GM23338 (cell line): ENCODE data around the gene UGT2A1. TPM values are rescaled to one million over a fixed set of nuclear protein-coding genes. Genes with fewer than 3 reads are reported as not detected.

Source experiments
- ATAC-seq: fragments of 200-7000 bp; cut with Tn5 transposase; 3 replicates; pipeline ENCODE4 v1.9.1; 2020
- DNase-seq: peaks from one replicate; pipeline ENCODE4 v3.0.0-alpha.2; 2015; ENCODE audit warnings: low spot score
- H2AFZ ChIP-seq: fragments of 200-600 bp; sonication (generic); 2 replicates; pipeline ENCODE4 v1.8.0; 2016; ENCODE audit warnings: antibody characterized with exemption, mild to moderate bottlenecking, moderate library complexity
- H3F3A ChIP-seq: fragments of 200-600 bp; sonication (generic); replicated peaks from 2 replicates; pipeline ENCODE4 v1.8.0; 2017; ENCODE audit warnings: antibody characterized with exemption, mixed run types, low read depth
- H3K27ac ChIP-seq: fragments of 200-600 bp; sonication (generic); 2 replicates; pipeline ENCODE4 v1.6.1; 2016; ENCODE audit warnings: low read depth
- H3K27me3 ChIP-seq: fragments of 200-600 bp; sonication (generic); 2 replicates; pipeline ENCODE4 v1.8.0; 2016; ENCODE audit warnings: mild to moderate bottlenecking, mixed run types, moderate library complexity; ENCODE audit not compliant: insufficient read depth
- H3K36me3 ChIP-seq: fragments of 200-600 bp; sonication (generic); 2 replicates; pipeline ENCODE4 v1.8.0; 2016; ENCODE audit warnings: mild to moderate bottlenecking; ENCODE audit not compliant: insufficient read depth
- H3K4me1 ChIP-seq: fragments of 200-600 bp; sonication (generic); 2 replicates; pipeline ENCODE4 v1.8.0; 2016; ENCODE audit warnings: mild to moderate bottlenecking, moderate library complexity; ENCODE audit not compliant: insufficient read depth
- H3K4me2 ChIP-seq: fragments of 200-600 bp; sonication (generic); 2 replicates; pipeline ENCODE4 v1.7.1; 2017; ENCODE audit warnings: mixed run types
- H3K4me3 ChIP-seq: fragments of 200-600 bp; sonication (generic); 2 replicates; pipeline ENCODE4 v1.6.1; 2016; ENCODE audit warnings: mixed run types
- H3K79me2 ChIP-seq: fragments of 200-600 bp; sonication (generic); replicated peaks from 2 replicates; pipeline ENCODE4 v1.8.0; 2017; ENCODE audit warnings: mild to moderate bottlenecking; ENCODE audit not compliant: insufficient read depth
- H3K9me2 ChIP-seq: fragments of 200-600 bp; sonication (generic); 2 replicates; pipeline ENCODE4 v1.8.0; 2017; ENCODE audit not compliant: insufficient read depth
- H4K20me1 ChIP-seq: fragments of 200-600 bp; sonication (generic); replicated peaks from 2 replicates; pipeline ENCODE4 v1.8.0; 2017; ENCODE audit warnings: mild to moderate bottlenecking; ENCODE audit not compliant: insufficient read depth
- H3K27ac Mint-ChIP-seq: 2 replicates; pipeline ENCODE4 v1.8.0; 2020; ENCODE audit warnings: inconsistent platforms, mild to moderate bottlenecking, moderate library complexity, mixed read lengths
- H3K27me3 Mint-ChIP-seq: 3 replicates; pipeline ENCODE4 v1.8.0; 2022; ENCODE audit warnings: low read depth, mild to moderate bottlenecking, moderate library complexity, mixed read lengths, inconsistent platforms; ENCODE audit not compliant: insufficient read depth, poor library complexity
- H3K36me3 Mint-ChIP-seq: 3 replicates; pipeline ENCODE4 v1.8.0; 2021; ENCODE audit warnings: low read depth, mild to moderate bottlenecking, inconsistent platforms, moderate library complexity, mixed read lengths
- H3K4me1 Mint-ChIP-seq: 3 replicates; pipeline ENCODE4 v1.8.0; 2020; ENCODE audit warnings: mild to moderate bottlenecking, inconsistent platforms, mixed read lengths
- H3K4me3 Mint-ChIP-seq: 3 replicates; pipeline ENCODE4 v1.8.0; 2021; ENCODE audit warnings: moderate library complexity, mild to moderate bottlenecking, inconsistent platforms, mixed read lengths
- H3K9me3 Mint-ChIP-seq: 3 replicates; pipeline ENCODE4 v1.8.0; 2020; ENCODE audit warnings: moderate library complexity, mild to moderate bottlenecking, inconsistent platforms, mixed read lengths
- CREB1 ChIP-seq: fragments of 250-450 bp; sonication (Bioruptor Pico); IDR thresholded peaks from 2 replicates; pipeline ENCODE4 v1.5.0; 2020; ENCODE audit warnings: low read depth, mild to moderate bottlenecking, moderate library complexity
- EZH2phosphoT487 ChIP-seq: fragments of 200-600 bp; sonication (generic); IDR thresholded peaks from one replicate; pipeline ENCODE4 v1.8.1; 2018; ENCODE audit warnings: antibody characterized with exemption; ENCODE audit not compliant: unreplicated experiment
- JUNB ChIP-seq: IDR thresholded peaks from one replicate; pipeline ENCODE4 v1.6.1; 2016; ENCODE audit warnings: antibody characterized with exemption; ENCODE audit not compliant: unreplicated experiment
- NANOG ChIP-seq: IDR thresholded peaks from 2 replicates; pipeline ENCODE4 v1.6.1; 2016; ENCODE audit warnings: antibody characterized with exemption, borderline replicate concordance
- POLR2AphosphoS5 ChIP-seq: IDR thresholded peaks from 2 replicates; pipeline ENCODE4 v1.6.1; 2016; ENCODE audit warnings: antibody characterized with exemption, low read depth
- STAT1 ChIP-seq: IDR thresholded peaks from one replicate; pipeline ENCODE4 v1.6.1; 2016; ENCODE audit warnings: antibody characterized with exemption; ENCODE audit not compliant: unreplicated experiment
- ZNF114 ChIP-seq: fragments of 250-450 bp; sonication (Bioruptor Pico); IDR thresholded peaks from 2 replicates; pipeline ENCODE4 v1.5.0; 2020; ENCODE audit warnings: mild to moderate bottlenecking, moderate library complexity
- ZNF331 ChIP-seq: fragments of 250-450 bp; sonication (Bioruptor Pico); IDR thresholded peaks from 2 replicates; pipeline ENCODE4 v1.5.0; 2020; ENCODE audit warnings: low read depth, mild to moderate bottlenecking, moderate library complexity
- polyA plus RNA-seq: library from polyadenylated mRNA; unstranded; fragments of >200 nt; fragmentation: Nextera tagmentation; extraction: Ambion mirVana; gene quantifications from 2 replicates; pipeline ENCODE4 v1.2.1, GENCODE V29; 2016
- total RNA-seq: library from RNA; depleted of rRNA; stranded (reverse); fragments of >200 nt; shearing (Covaris generic); gene quantifications from 2 replicates; pipeline ENCODE4 v1.2.3, GENCODE V29; 2014
- TF ChIP-seq, protein P1 (sequence below): fragments of 250-450 bp; sonication (Bioruptor Pico); IDR thresholded peaks from 2 replicates; pipeline ENCODE4 v1.5.0; 2020; ENCODE audit warnings: mild to moderate bottlenecking, moderate library complexity
- TF ChIP-seq, protein P2 (sequence below): IDR thresholded peaks from 2 replicates; pipeline ENCODE4 v1.6.1; 2016; ENCODE audit warnings: antibody characterized with exemption
- TF ChIP-seq, protein P3 (sequence below): IDR thresholded peaks from one replicate; pipeline ENCODE4 v1.6.1; 2018; ENCODE audit warnings: antibody characterized with exemption; ENCODE audit not compliant: unreplicated experiment

Gene UGT2A1
- total and polyA plus RNA-seq, 2 experiments from 2014 or later = not detected

GRCh38 chr4:69589884-69590283, 63.2 kb downstream of the UGT2A1 start (continued):
- TF ChIP-seq, protein P1, sequence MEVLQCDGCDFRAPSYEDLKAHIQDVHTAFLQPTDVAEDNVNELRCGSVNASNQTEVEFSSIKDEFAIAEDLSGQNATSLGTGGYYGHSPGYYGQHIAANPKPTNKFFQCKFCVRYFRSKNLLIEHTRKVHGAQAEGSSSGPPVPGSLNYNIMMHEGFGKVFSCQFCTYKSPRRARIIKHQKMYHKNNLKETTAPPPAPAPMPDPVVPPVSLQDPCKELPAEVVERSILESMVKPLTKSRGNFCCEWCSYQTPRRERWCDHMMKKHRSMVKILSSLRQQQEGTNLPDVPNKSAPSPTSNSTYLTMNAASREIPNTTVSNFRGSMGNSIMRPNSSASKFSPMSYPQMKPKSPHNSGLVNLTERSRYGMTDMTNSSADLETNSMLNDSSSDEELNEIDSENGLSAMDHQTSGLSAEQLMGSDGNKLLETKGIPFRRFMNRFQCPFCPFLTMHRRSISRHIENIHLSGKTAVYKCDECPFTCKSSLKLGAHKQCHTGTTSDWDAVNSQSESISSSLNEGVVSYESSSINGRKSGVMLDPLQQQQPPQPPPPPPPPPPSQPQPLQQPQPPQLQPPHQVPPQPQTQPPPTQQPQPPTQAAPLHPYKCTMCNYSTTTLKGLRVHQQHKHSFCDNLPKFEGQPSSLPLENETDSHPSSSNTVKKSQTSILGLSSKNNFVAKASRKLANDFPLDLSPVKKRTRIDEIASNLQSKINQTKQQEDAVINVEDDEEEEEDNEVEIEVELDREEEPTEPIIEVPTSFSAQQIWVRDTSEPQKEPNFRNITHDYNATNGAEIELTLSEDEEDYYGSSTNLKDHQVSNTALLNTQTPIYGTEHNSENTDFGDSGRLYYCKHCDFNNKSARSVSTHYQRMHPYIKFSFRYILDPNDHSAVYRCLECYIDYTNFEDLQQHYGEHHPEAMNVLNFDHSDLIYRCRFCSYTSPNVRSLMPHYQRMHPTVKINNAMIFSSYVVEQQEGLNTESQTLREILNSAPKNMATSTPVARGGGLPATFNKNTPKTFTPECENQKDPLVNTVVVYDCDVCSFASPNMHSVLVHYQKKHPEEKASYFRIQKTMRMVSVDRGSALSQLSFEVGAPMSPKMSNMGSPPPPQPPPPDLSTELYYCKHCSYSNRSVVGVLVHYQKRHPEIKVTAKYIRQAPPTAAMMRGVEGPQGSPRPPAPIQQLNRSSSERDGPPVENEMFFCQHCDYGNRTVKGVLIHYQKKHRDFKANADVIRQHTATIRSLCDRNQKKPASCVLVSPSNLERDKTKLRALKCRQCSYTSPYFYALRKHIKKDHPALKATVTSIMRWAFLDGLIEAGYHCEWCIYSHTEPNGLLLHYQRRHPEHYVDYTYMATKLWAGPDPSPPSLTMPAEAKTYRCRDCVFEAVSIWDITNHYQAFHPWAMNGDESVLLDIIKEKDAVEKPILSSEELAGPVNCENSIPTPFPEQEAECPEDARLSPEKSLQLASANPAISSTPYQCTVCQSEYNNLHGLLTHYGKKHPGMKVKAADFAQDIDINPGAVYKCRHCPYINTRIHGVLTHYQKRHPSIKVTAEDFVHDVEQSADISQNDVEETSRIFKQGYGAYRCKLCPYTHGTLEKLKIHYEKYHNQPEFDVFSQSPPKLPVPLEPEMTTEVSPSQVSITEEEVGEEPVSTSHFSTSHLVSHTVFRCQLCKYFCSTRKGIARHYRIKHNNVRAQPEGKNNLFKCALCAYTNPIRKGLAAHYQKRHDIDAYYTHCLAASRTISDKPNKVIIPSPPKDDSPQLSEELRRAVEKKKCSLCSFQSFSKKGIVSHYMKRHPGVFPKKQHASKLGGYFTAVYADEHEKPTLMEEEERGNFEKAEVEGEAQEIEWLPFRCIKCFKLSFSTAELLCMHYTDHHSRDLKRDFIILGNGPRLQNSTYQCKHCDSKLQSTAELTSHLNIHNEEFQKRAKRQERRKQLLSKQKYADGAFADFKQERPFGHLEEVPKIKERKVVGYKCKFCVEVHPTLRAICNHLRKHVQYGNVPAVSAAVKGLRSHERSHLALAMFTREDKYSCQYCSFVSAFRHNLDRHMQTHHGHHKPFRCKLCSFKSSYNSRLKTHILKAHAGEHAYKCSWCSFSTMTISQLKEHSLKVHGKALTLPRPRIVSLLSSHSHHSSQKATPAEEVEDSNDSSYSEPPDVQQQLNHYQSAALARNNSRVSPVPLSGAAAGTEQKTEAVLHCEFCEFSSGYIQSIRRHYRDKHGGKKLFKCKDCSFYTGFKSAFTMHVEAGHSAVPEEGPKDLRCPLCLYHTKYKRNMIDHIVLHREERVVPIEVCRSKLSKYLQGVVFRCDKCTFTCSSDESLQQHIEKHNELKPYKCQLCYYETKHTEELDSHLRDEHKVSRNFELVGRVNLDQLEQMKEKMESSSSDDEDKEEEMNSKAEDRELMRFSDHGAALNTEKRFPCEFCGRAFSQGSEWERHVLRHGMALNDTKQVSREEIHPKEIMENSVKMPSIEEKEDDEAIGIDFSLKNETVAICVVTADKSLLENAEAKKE (CRISPR knock-in tag) = no peak
- TF ChIP-seq ZNF331 (CRISPR knock-in tag) = no peak
- no peak for TF ChIP-seq POLR2AphosphoS5
- TF ChIP-seq EZH2phosphoT487 = no peak
- no peak for TF ChIP-seq JUNB
- TF ChIP-seq, protein P2, sequence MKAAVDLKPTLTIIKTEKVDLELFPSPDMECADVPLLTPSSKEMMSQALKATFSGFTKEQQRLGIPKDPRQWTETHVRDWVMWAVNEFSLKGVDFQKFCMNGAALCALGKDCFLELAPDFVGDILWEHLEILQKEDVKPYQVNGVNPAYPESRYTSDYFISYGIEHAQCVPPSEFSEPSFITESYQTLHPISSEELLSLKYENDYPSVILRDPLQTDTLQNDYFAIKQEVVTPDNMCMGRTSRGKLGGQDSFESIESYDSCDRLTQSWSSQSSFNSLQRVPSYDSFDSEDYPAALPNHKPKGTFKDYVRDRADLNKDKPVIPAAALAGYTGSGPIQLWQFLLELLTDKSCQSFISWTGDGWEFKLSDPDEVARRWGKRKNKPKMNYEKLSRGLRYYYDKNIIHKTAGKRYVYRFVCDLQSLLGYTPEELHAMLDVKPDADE = no peak
- no peak for TF ChIP-seq ZNF114 (CRISPR knock-in tag)

- ATAC-seq = no peak
- no peak overlapping the region for H3K27ac ChIP-seq
- H3K4me1 ChIP-seq = no peaks in the 10 kb centered on the region
- DNase-seq = no peak
- Mint-ChIP-seq H3K4me1 (no peaks in the 10 kb centered on the region), H3K9me3 (no peaks in the 10 kb centered on the region), H3K36me3 (no peaks in the 10 kb centered on the region), H3K4me3 (no peak overlapping the region), H3K27me3 (no peaks in the 10 kb centered on the region), H3K27ac (no peak overlapping the region)
- H3K79me2 ChIP-seq = no peaks in the 10 kb centered on the region
- no peak overlapping the region for H3K4me2 ChIP-seq
- no peaks in the 10 kb centered on the region for H4K20me1 ChIP-seq
- no peaks in the 10 kb centered on the region for H3F3A ChIP-seq
- no peaks in the 10 kb centered on the region for H3K9me2 ChIP-seq
- no peaks in the 10 kb centered on the region for H3K36me3 ChIP-seq
- no peak overlapping the region for H3K4me3 ChIP-seq
- no peaks in the 10 kb centered on the region for H3K27me3 ChIP-seq
- H2AFZ ChIP-seq = no peak overlapping the region
- TF ChIP-seq, protein P3, sequence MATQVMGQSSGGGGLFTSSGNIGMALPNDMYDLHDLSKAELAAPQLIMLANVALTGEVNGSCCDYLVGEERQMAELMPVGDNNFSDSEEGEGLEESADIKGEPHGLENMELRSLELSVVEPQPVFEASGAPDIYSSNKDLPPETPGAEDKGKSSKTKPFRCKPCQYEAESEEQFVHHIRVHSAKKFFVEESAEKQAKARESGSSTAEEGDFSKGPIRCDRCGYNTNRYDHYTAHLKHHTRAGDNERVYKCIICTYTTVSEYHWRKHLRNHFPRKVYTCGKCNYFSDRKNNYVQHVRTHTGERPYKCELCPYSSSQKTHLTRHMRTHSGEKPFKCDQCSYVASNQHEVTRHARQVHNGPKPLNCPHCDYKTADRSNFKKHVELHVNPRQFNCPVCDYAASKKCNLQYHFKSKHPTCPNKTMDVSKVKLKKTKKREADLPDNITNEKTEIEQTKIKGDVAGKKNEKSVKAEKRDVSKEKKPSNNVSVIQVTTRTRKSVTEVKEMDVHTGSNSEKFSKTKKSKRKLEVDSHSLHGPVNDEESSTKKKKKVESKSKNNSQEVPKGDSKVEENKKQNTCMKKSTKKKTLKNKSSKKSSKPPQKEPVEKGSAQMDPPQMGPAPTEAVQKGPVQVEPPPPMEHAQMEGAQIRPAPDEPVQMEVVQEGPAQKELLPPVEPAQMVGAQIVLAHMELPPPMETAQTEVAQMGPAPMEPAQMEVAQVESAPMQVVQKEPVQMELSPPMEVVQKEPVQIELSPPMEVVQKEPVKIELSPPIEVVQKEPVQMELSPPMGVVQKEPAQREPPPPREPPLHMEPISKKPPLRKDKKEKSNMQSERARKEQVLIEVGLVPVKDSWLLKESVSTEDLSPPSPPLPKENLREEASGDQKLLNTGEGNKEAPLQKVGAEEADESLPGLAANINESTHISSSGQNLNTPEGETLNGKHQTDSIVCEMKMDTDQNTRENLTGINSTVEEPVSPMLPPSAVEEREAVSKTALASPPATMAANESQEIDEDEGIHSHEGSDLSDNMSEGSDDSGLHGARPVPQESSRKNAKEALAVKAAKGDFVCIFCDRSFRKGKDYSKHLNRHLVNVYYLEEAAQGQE = no peak
- TF ChIP-seq ZNF114 (CRISPR knock-in tag) (no peak), POLR2AphosphoS5 (no peak), JUNB (no peak), EZH2phosphoT487 (no peak), NANOG (no peak), CREB1 (CRISPR knock-in tag) (no peak), STAT1 (no peak)
- TF ChIP-seq, protein P2 = no peak
Measured at GRCh38 chr4:69584135-69584534, 68.9 kb downstream of the UGT2A1 start.
